HG03575 (cell line): ENCODE results near the gene PXDN.
"Not testable (repeated sequence)": the region's sequence is repeated elsewhere in the genome, so short reads cannot be mapped to it uniquely, and the experiment has no call there.

Experiments used
- ATAC-seq: cut with Tn5 transposase; IDR thresholded peaks from one replicate; pipeline ENCODE4 v1.9.1; 2021; ENCODE audit not compliant: unreplicated experiment, insufficient number of reproducible peaks, low FRiP score; ENCODE audit errors: extremely low read depth

The PXDN gene

DNA sequence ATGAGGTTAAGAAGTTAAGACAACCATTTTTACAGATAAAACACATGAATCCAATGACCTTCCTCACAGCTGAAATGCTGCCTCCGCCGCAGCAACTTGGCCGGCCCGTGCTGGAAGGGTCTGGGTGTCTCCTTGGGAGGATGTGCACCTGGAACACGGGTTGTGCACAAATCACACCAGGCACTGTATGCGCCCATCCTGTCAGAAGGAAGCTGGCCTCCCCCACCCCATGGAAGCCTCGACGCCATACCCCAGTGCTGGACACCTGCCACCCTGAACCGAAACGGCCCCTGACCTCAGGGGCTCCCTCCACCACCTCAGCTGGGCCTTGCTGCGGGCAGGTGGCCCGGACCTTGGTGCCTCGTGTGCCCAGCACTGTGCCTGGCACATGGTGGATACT lies 111.8 kb downstream of the PXDN start:
- ATAC-seq = no peak

GRCh38 chr2:1632002-1632348 lies 112.3 kb downstream of the PXDN start:
- no peak for ATAC-seq

DNA sequence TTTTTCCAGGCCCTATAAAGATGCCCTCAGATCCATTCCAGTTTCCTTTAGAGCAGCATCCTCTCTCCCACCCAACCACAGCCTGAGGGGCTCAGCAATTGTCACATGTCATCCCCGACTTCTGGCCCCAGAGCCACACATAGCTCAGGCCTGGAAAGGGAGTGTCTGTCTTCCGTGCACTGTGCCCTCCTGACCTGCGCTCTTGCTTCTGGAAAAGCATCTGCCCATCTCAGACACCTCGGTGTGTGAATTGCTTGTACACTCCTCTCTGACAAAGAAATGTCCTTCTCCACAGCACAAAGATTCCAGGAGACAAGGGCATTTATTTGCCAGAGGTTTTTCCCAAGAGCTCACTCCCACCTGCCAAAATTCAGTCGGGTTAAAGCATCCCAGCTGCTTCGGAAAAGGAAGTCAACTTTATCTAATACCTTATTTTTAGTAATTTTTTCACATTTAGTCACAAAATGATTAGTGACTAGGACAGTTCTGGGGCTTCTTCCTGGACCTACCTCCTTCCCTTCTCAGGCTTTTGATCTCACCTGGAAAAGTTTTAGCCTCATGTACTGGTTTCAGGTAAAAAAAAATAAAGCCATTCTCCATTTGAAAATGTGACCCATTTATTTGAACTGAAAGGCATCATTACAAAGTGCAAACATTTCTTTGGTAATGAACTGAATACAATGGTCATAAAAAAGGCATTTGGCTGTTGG lies 112.9 kb downstream of the PXDN start:
- no peak for ATAC-seq

DNA sequence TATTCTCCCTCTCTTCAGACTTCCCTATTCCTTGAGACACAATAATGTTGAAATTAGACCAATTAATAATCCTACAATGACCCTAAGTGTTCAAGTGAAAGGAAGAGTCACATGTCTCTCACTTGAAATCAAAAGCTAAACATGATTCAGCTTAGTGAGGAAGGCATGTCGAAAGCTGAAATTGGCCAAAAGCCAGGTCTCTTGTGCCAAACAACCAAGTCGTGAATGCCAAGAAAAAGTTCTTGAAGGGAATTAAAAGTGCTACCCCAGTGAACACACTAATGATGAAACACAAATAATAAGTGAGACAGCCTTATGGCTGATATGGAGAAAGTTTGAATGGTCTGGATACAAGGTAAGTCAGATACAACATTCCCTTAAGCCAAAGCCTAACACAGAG lies 115.4 kb downstream of the PXDN start:
- ATAC-seq = no peak

DNA sequence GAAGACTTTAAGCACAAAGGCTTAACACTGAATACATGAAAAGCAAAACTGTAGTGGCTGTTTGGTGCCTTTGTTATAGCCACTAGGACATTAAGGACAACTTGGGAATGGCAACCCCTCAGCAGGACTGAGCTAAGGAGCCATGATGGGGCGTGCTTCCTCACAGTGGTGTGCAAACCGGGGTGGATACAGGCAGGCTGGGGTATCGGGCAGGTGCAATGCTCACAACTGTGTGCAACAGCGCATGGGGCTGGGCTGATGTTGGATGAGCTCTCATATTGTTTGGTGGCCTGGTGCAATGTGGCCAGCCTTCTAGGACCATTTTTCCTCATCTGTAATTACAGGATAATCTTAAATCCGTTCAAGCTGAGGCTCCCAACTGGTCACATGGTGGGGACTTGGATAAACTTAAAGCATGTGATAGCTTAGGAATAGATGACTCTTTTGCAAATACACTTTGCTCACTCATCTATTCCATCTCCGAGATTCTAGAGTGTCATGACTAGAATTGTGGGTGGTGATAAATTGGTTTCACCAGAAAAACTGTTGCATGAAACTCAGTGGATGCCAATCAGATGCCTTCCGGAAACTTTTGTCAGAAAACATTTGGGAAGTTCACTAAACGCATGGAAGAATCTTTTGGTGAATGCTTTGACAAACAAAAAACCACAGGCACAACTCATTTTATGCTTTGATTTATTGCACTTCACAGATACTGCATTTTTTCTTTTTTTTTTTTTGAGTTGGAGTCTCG lies 116.5 kb downstream of the PXDN start:
- ATAC-seq = no peak

DNA sequence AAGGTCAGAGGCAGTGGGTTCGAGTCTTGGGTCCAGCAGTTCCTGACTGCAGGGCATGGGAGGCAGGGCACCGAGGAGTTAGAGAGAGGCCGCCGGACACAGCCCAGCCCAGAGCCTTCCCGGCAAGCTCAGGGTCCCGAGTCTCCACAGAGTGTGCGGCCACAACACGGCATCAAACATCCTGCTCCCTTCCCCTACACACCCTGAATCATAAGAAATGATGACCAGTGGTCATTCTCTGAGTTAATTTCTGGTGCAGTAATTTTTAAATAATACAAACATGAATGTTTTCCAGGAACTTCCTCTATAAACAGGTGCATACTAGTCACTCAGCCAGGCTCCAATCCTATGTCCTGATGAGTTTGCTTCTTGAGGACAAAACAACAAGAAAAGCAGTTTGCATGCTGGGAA lies 118.0 kb downstream of the PXDN start:
- no peak for ATAC-seq

DNA sequence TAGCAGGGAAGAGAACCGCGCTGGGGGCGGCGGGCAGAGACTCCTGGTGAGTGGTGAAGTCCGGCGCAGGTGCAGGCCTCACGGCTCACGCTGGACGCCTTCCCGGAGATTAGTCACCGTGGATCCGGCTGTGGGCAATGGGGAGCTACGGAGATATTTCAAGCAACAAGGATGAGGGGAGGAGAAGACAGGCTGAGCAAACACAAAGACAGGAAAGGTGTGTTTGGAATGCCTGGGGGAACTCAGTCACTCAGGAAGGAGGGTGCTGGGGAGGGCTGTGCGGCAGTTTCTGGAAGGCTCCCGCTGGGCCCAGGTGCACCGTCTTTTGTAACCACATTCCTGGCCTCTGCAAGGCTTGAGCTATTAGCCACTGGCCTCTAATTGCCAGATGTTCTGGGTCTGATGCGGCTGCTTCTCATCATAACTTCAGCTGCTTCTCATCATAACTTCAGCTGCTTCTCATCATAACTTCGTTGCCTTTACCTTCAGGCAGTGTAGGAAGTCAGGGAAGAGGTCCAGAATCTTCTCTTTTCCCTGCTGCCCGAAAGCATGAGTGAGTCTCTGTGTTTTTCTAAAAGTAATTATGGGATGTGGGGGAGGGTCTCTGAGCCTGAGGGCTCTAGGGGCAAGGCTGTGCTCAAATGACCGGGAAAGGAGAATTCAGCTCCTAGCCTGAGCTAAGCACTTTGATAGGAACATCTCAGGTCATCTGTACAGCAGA lies 118.9 kb downstream of the PXDN start:
- no peak for ATAC-seq

DNA sequence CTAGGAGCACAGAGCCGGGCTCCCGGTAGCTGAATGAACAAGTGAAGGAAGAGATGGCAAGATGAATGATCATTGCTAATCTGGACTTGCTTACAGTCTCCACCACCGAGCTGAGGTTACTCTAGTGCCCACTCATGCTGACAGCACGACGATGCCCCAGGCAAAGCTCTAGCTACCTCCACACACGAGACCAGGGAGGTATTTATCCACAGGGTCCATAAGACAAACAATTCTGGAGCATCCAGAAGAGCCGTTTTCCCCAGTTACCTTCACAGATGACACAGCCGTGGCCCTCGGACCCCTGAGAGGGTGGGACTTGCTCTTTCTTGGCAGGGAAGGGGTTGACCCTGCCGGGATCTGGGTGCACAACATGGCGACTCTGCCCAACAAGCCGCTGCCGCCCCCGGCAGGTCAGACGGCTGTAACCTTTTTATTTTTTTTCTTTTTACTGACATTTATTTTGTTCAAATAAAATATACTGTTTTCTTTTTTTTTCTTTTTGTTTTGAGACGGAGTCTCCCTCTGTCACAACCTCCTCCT lies 120.3 kb downstream of the PXDN start:
- ATAC-seq = no peak

DNA sequence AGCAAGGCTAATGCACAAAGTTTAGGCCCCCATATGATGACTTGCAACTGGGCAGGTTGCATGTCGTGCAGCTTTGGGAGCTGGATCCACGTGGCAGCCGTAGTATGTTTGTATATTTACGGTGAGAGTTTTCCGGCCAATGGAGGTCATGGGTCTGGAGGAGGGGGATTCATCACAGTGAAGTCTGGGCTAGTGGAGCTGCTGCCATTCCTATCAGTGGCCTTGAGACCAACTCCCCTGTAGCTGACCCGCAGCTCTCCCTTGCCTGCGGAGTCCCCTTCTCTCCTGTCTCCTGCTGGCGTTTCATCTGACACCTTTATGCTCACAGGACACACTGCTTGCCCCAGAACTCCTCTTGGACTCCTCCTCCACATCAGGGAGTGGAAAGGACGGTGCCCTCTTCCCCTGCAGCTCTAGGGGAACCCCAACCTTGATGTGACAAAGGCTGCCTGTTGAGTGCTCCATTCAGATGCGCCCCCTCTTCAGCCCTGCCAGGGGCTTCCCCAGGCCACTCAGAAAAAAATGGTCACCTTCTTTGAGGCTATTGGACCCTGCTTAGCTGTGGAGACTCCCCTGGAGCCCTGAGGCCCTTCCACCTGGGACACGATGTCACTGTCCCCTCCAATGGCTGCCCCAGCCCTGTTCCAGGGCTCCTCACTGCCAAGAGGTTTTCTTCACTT lies 121.7 kb downstream of the PXDN start:
- ATAC-seq = no peak

GRCh38 chr2:1621976-1622375 lies 122.3 kb downstream of the PXDN start:
- ATAC-seq = not testable (repeated sequence)

DNA sequence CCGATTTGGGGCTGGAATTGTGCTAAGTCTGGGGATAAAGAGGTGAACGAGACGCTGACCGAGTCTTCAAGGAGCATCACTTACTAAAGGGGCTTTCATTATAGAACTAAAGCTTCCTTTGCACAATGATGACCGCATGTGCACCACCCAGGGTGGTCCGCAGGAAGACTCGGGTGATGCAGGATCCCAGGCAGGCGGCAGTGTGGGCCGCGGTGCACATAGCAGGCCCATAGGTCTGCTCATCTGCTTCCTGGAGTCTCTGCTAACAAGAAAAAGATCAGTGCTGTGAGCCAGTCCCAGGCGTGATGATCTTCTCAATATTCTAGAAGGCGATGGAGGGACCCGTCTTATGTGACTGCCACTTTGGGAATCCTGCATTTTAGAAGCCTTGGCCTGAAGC lies 122.8 kb downstream of the PXDN start:
- no peak for ATAC-seq

DNA sequence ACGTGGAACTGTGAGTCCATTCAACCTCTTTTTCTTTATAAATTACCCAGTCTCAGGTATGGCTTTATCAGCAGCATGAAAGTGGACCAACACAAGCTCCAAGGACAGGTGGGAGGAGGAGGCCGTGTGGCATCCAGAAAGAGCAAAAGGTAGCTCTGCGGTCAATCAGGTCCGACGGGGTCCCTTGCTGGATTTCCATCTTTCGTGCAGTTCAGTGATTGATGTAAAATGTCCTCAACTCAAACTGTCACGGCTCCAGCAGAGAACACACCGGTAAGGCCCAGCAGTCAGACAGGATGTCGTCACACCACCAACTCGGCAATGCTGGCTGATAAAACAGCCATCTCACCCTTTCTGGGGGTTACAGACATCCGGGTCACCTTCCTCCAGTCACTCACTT lies 123.3 kb downstream of the PXDN start:
- no peak for ATAC-seq

DNA sequence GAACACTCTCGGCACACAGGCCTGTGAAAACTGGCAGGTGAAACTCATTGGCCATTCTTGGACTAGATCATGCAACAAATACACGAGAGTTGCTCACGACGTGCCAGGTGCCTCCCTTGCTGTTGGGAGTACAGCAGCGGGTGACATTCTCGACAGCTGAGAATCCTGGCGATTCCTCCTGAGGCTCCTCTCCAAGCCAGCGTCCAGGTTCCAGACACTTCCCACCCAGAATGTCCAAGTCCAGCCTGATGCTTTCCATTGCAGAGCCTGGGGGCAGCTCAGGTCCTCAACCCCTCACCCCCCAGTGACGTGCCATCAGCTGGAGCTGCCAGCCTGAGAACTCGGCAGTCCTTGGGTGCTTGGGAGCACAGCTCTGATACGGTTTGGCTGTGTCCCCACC lies 124.2 kb downstream of the PXDN start:
- ATAC-seq = no peak

DNA sequence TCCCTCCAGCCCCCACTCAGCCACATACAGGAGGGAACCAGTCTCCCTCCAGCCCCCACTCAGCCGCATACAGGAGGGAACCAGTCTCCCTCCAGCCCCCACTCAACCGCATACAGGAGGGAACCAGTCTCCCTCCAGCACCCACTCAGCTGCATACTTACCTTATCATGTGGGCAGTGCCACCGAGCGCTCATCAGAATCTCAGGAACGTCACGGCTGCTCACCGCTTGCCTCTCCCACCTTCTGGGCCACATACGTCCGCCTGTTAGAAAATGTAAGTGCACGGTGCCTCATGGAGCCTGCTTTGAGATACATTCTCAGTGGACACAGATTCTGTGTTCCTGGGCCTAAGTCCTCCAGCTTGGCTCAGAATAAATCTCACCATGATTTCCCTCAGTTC lies 124.8 kb downstream of the PXDN start:
- no peak for ATAC-seq

DNA sequence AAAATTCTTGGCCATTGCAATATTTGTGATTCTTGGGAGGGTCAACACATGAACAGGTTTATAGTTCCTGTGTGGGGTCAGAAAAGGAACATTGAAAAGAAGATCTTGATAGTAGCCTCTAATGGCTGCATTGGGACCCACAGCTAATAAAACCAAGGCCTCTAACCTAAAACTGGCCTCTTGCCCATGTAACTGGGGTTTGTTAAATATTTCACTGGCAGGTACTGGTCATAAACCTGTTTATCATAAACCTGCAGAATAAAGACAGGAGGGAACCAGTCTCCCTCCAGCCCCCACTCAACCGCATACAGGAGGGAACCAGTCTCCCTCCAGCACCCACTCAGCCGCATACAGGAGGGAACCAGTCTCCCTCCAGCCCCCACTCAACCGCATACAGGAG lies 125.3 kb downstream of the PXDN start:
- no peak for ATAC-seq

GRCh38 chr2:1618191-1618961 lies 125.9 kb downstream of the PXDN start:
- ATAC-seq = no peak

DNA sequence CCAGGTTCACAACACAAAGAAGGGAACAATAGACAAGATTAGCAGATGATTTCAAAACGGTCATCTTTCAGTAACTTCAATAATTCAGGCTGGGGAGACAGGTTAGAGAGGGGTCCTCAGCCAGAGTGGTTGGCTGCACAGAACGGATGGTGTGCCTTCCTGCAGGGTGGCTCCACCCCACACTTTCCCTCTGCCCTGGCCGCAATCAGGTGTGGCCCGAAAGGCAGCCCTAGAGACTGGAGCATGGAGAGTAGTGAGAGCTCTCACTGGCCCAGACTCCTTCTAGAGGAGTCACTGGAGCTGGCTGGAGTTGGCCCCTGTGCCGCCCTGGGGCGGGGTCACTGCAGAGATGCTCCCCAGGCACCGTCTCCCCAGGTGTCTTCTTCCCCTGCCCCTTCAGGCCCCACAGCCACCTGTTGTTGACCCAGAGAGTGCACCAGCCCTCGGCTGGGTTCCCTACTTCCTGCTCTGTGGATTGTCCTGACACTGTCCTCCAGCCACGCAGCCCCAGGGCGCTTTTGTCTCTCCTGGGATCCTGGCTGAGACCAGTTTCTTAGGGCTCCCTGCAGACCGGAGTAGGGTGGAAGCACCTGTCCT lies 126.8 kb downstream of the PXDN start:
- ATAC-seq = no peak

DNA sequence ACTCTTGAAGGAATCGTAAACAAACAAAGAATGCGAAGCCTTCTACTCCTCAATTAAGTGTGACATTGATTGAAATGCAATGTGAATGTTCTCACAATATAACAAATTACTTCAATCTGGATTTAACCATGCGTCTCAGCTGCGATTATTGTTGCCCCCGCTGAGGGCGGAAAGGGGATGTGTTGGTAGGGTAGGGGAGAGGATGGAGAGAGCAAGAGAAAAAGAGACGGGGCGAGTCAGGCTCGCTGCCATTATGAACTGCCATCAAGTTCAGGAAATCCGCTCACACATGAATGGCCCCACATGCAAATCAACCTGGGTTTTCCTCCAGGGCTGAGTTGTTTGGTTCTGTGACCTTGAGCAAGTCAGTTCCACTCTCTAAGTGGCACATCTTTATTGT lies 129.8 kb downstream of the PXDN start:
- no peak for ATAC-seq
